ENCODE data around the gene SCIN. TPM values are rescaled to one million over a fixed set of nuclear protein-coding genes. Genes with fewer than 3 reads are reported as not detected.
"Not testable (repeated sequence)": the region's sequence is repeated elsewhere in the genome, so short reads cannot be mapped to it uniquely, and the experiment has no call there.

The SCIN gene
- total RNA-seq, 2 experiments from 2014 or later: not detected

- ChIA-PET CTCF (interaction anchor here (1.5 kb wide), 1 partner anchor 10 kb away, joined by 3 read pairs; no protein-coding TSS in a partner anchor), POLR2A (no interaction called here)
- Mint-ChIP-seq H3K36me3 (ENCODE audit: low read depth) (no peaks in the 10 kb centered on the region), H3K27me3 (peaks cover 1% of the 10 kb centered on the region), H3K4me1 (ENCODE audit: low read depth) (peaks cover 2% of the 10 kb centered on the region), H3K9me3 (no peaks in the 10 kb centered on the region), H3K27ac (no peak overlapping the region), H3K4me3 (no peak overlapping the region)
- no peak for ATAC-seq
- intact Hi-C loops (cut with micrococcal nuclease): no loop called here
- TF ChIP-seq CTCF (IDR thresholded peaks at IDR 0.05): no peak
- DNase-seq: no peak
These were observed 70.0 kb downstream of the SCIN start for GRCh38 chr7:12640299-12641096.

GRCh38 chr7:12641196-12641595 is 70.7 kb downstream of the SCIN start:
- Mint-ChIP-seq H3K36me3 (ENCODE audit: low read depth) (no peaks in the 10 kb centered on the region), H3K27me3 (peaks cover 1% of the 10 kb centered on the region), H3K4me3 (no peak overlapping the region), H3K4me1 (ENCODE audit: low read depth) (peaks cover 2% of the 10 kb centered on the region), H3K9me3 (no peaks in the 10 kb centered on the region), H3K27ac (no peak overlapping the region)
- ATAC-seq (no peak), DNase-seq (no peak)
- intact Hi-C loops (cut with micrococcal nuclease): no loop called here
- CTCF ChIA-PET: interaction anchor here (1.5 kb wide), 1 partner anchor 9 kb away, joined by 3 read pairs; no protein-coding TSS in a partner anchor
- POLR2A ChIA-PET: no interaction called here
- TF ChIP-seq CTCF (IDR thresholded peaks at IDR 0.05): no peak

- POLR2A ChIA-PET: no interaction called here
- Mint-ChIP-seq H3K27ac (no peak overlapping the region), H3K9me3 (no peaks in the 10 kb centered on the region), H3K4me1 (ENCODE audit: low read depth) (peaks cover 2% of the 10 kb centered on the region), H3K27me3 (no peaks in the 10 kb centered on the region), H3K4me3 (no peak overlapping the region), H3K36me3 (ENCODE audit: low read depth) (no peaks in the 10 kb centered on the region)
- intact Hi-C loops (cut with micrococcal nuclease): no loop called here
- no peak for TF ChIP-seq CTCF (IDR thresholded peaks at IDR 0.05)
- no peak for ATAC-seq
- no peak for DNase-seq
- CTCF ChIA-PET: no interaction called here
These were observed 72.0 kb downstream of the SCIN start for GRCh38 chr7:12642508-12642907.

- H3K27ac Mint-ChIP-seq: no peak overlapping the region
- H3K4me1 Mint-ChIP-seq (ENCODE audit: low read depth): peaks cover 1% of the 10 kb centered on the region
- POLR2A ChIA-PET: no interaction called here
- no peak for TF ChIP-seq CTCF (IDR thresholded peaks at IDR 0.05)
- no peaks in the 10 kb centered on the region for H3K36me3 Mint-ChIP-seq (ENCODE audit: low read depth)
- no peaks in the 10 kb centered on the region for H3K9me3 Mint-ChIP-seq
- H3K4me3 Mint-ChIP-seq: no peak overlapping the region
- intact Hi-C loops (cut with micrococcal nuclease): no loop called here
- DNase-seq: no peak
- CTCF ChIA-PET: no interaction called here
- ATAC-seq: no peak
- no peaks in the 10 kb centered on the region for H3K27me3 Mint-ChIP-seq
These were observed 72.6 kb downstream of the SCIN start for GRCh38 chr7:12643001-12643643.

- no peak for TF ChIP-seq CTCF (IDR thresholded peaks at IDR 0.05)
- Mint-ChIP-seq H3K27ac (no peak overlapping the region), H3K4me1 (ENCODE audit: low read depth) (no peaks in the 10 kb centered on the region), H3K9me3 (no peaks in the 10 kb centered on the region), H3K4me3 (no peak overlapping the region), H3K27me3 (no peaks in the 10 kb centered on the region), H3K36me3 (ENCODE audit: low read depth) (no peaks in the 10 kb centered on the region)
- ATAC-seq: no peak
- intact Hi-C loops (cut with micrococcal nuclease): no loop called here
- DNase-seq: no peak
- ChIA-PET POLR2A (no interaction called here), CTCF (no interaction called here)
These were observed 73.1 kb downstream of the SCIN start for GRCh38 chr7:12643644-12644043.

- intact Hi-C loops (cut with micrococcal nuclease); POLR2A ChIA-PET; DNase-seq; CTCF ChIA-PET; H3K27me3 Mint-ChIP-seq; H3K4me1 Mint-ChIP-seq (ENCODE audit: low read depth); H3K36me3 Mint-ChIP-seq (ENCODE audit: low read depth); H3K9me3 Mint-ChIP-seq; H3K27ac Mint-ChIP-seq; H3K4me3 Mint-ChIP-seq; ATAC-seq: not testable (repeated sequence)
These were observed 74.7 kb downstream of the SCIN start for GRCh38 chr7:12645212-12645611.
